GM21723 (cell line): ENCODE results near the gene GNB4.

Experiments used
- ATAC-seq: cut with Tn5 transposase; IDR thresholded peaks from one replicate; pipeline ENCODE4 v1.9.1; 2021; ENCODE audit warnings: mild to moderate bottlenecking, moderate library complexity; ENCODE audit not compliant: unreplicated experiment

The GNB4 gene

GRCh38 chr3:179373938-179374337 lies 77.3 kb downstream of the GNB4 start:
- ATAC-seq: no peak

- no peak for ATAC-seq
Observed at GRCh38 chr3:179369621-179370020, 81.6 kb downstream of the GNB4 start.

- ATAC-seq: no peak
Observed at GRCh38 chr3:179363332-179363731, 87.9 kb downstream of the GNB4 start.

GRCh38 chr3:179355996-179356395 lies 95.3 kb downstream of the GNB4 start:
- ATAC-seq: no peak

GRCh38 chr3:179348325-179349013 lies 102.8 kb downstream of the GNB4 start:
- peak; percentile 65 for ATAC-seq

GRCh38 chr3:179347345-179348194 lies 103.7 kb downstream of the GNB4 start, which contains the start of gene MFN1:
MFN1 (plus strand) TSS chr3:179347709; CDS start chr3:179348852, 1,143 bp downstream.
- peak; percentile 94 for ATAC-seq
